ENCODE data around the gene ZMYND11.

- TF ChIP-seq CTCF (IDR thresholded peaks at IDR 0.05; ENCODE audit: poor library complexity): no peak
- no peak for TF ChIP-seq EZH2 (IDR thresholded peaks at IDR 0.05; ENCODE audit: borderline replicate concordance)
These were observed 162.3 kb downstream of the ZMYND11 start for GRCh38 chr10:297567-297966.

Measured in hepatocyte (in vitro differentiated cells).